HL-60 (cell line): ENCODE results near the gene UCN3.
"Not testable (repeated sequence)": the region's sequence is repeated elsewhere in the genome, so short reads cannot be mapped to it uniquely, and the experiment has no call there.

Experiments used
- GABPA ChIP-seq: IDR thresholded peaks from 2 replicates; pipeline ENCODE4 v1.6.1; 2012; ENCODE audit warnings: low read depth
- POLR2AphosphoS5 ChIP-seq: IDR thresholded peaks from 2 replicates; pipeline ENCODE4 v1.6.1; 2012; ENCODE audit warnings: low read depth
- TF ChIP-seq, protein P1 (sequence below): IDR thresholded peaks from one replicate; pipeline ENCODE4 v1.5.1; 2011; ENCODE audit warnings: low read length, control low read depth, inconsistent platforms; ENCODE audit not compliant: insufficient read depth

GRCh38 chr10:5410787-5411186 is 46.0 kb downstream of the UCN3 start:
- TF ChIP-seq, protein P1, sequence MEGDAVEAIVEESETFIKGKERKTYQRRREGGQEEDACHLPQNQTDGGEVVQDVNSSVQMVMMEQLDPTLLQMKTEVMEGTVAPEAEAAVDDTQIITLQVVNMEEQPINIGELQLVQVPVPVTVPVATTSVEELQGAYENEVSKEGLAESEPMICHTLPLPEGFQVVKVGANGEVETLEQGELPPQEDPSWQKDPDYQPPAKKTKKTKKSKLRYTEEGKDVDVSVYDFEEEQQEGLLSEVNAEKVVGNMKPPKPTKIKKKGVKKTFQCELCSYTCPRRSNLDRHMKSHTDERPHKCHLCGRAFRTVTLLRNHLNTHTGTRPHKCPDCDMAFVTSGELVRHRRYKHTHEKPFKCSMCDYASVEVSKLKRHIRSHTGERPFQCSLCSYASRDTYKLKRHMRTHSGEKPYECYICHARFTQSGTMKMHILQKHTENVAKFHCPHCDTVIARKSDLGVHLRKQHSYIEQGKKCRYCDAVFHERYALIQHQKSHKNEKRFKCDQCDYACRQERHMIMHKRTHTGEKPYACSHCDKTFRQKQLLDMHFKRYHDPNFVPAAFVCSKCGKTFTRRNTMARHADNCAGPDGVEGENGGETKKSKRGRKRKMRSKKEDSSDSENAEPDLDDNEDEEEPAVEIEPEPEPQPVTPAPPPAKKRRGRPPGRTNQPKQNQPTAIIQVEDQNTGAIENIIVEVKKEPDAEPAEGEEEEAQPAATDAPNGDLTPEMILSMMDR: not testable (repeated sequence)
- TF ChIP-seq POLR2AphosphoS5, GABPA: not testable (repeated sequence)
